Hematopoietic multipotent progenitor cell (in vitro differentiated cells): ENCODE data around the gene CATSPERZ. TPM values are rescaled to one million over a fixed set of nuclear protein-coding genes. Genes with fewer than 3 reads are reported as not detected.
"Not testable (repeated sequence)": the region's sequence is repeated elsewhere in the genome, so short reads cannot be mapped to it uniquely, and the experiment has no call there.

Experiments
- DNase-seq, 3 donors: peaks; one replicate each; pipeline ENCODE4 v3.0.0-alpha.2; 2011 to 2015; ENCODE audit warnings: low read depth in 2 of 3, low spot score in 2 of 3
- total RNA-seq: library from RNA; depleted of rRNA; stranded (reverse); fragments of >200 nt; gene quantifications from one replicate; pipeline ENCODE4 v1.2.3, GENCODE V29; 2012

Gene CATSPERZ
- total RNA-seq, 1 donor: not detected

DNA sequence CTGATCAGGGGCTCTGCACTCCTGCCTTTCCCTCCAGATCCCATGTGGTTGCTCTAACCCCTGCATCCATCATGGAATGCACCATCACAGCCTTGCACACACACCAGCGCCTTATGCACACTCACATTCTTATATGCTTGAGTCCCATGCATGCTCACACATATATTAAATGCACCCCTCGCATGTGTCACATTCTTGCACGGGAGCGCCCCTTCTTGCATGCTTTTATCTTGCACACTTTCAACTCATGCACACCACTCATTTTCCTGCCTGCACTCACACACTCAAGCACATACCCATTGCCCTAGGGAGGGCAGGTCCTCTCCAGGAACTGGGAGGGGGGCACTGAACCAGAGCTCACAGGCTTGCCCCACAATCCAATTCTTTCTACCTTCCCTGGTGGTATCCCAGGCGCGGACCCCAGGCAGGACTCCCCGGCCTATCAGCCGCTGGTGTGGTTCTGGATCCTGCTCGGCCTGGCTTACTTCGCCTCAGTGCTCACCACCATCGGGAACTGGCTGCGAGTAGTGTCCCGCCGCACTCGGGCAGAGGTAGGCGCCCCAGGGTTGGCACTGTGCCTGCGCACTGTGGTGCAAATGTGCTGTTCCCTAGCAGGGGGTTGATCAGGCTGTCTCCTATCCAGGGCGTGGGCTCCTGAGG, 2.3 kb upstream of the CATSPERZ start:
- DNase-seq: peak in 1 of 3 donors; percentile 38

DNA sequence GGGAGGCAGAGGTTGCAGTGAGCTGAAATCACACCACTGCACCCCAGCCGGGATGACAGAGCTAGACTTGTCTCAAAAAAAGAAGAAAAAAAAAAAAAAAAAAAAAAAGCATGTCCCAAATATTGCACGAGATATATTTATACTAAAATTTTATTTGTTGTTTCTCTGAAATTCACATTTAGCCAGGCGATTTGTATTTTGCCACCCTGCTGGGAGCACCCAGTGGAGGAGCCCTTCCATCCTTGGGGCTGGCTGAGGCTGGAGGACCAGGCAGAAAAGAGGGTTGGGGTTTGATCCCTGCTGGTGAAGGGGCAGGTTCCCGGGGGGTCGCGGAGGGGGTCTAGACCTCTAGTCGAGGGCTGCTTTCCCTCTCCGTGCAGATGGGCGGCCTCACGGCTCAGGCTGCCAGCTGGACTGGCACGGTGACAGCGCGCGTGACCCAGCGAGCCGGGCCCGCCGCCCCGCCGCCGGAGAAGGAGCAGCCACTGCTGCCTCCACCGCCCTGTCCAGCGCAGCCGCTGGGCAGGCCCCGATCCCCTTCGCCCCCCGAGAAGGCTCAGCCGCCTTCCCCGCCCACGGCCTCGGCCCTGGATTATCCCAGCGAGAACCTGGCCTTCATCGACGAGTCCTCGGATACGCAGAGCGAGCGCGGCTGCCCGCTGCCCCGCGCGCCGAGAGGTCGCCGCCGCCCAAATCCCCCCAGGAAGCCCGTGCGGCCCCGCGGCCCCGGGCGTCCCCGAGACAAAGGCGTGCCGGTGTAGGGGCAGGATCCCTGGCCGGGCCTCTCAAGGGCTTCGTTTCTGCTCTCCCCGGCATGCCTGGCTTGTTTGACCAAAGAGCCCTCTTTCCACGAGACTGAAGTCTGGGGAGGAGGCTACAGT, 952 bp upstream of the CATSPERZ start:
- peak in 1 of 3 donors; percentile 44 for DNase-seq

DNA sequence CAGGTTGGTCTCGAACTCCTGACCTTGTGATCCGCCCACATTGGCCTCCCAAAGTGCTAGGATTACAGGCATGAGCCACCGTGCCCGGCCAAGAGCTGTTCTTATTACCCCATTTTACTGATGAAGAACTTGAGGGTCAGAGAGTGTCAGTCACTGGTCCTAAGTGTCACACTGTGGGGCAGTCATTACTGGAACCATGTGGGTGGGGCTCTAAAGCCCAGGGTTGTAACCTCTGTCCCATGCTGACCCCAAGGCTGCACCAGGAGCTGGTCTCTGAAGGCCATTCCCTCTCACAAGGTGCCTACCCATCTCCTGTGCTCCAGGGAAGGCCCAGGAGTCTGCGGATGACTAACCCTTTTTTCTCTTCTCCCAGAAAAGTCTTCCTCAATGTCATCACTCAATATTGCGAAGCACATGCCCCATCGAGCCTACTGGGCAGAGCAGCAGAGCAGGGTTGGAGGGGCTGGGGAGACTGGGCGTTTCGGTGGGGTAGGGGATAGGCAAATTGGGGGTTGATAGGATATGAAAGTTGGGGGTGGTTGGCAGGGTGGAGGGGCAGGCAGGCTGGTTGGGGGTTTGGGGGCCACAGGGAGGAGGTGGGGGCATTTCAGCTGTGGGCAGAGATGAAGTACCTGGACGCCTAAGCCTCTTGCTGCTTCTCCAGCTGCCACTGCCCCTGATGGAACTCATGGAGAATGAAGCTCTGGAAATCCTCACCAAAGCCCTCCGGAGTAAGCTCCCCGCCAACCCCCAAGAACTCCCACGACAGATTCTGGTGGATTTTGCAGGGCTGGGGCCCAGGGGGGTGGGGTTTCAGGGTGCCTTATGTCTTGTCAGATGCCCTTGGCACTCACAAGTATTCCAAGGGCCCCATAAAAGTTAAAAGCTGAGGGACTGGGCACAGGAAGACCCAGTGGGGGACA, 3.2 kb downstream of the CATSPERZ start:
- no peak for DNase-seq

- DNase-seq: no peak
Observed at GRCh38 chr11:64304032-64304315, 3.8 kb downstream of the CATSPERZ start.

DNA sequence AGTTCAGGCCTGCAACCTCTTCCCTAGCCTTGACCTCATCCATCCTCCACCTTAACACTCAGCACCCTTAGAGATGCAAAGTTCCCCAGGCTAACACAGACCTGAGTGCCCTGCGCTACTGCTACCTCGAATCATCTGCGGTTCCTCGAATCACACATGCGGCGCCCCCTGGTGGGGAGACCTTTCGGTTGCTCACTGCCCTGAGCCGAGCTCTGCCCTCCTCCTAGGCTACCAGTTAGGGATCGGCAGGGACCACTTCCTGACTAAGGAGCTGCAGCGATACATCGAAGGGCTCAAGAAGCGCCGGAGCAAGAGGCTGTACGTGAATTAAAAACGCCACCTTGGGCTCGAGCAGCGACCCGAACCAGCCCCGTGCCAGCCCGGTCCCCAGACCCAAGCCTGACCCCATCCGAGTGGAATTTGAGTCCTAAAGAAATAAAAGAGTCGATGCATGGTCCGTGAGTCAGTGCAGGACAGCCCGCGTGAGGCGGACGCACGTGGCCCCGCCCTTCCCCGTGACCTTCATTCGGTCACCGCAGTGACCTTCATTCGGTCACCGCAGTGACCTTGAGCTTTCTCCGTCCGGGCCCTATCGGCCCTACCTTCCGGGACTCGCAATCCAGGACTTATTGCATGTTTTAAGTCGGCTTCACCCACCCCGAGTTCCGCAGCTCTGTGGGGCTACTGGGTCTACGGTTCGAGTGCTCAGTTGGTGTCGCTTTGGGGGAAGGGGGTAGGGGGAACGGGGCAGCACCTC, 4.3 kb downstream of the CATSPERZ start:
- peak; percentile 82 to 92 (median 88) for DNase-seq

DNA sequence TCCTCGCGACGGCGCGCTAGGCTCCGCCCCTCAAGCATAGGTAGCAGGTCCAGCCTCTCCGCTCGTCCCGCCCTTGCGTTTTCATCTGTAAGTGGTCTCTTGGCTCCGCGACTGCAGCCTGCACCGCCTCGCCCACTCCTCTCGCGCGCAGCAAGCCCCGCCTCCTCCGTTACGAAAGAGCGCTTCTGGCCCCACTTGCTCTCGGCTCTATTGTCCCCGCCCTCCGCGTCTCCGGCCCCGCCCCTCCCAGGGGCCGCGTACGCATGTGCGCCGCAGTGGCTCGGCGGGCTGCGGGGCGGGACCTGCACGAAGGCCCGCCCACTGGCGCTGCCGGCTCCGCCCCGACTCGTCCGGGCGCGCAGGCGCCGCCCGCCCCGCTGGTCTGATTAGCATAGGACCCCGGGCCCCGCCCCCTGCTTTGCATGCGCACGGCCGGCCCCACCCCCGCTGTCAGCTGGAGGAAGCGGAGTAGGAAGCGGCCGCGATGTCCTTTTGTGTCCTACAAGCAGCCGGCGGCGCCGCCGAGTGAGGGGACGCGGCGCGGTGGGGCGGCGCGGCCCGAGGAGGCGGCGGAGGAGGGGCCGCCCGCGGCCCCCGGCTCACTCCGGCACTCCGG, 5.0 kb downstream of the CATSPERZ start, which contains the start of gene ESRRA:
TSS of gene ESRRA (plus strand) at position 450 of the 616 bp plus-strand sequence. CDS start 1,656 bp downstream, outside the sequence.
- DNase-seq: peak; percentile 98 to 99 (median 99)

DNA sequence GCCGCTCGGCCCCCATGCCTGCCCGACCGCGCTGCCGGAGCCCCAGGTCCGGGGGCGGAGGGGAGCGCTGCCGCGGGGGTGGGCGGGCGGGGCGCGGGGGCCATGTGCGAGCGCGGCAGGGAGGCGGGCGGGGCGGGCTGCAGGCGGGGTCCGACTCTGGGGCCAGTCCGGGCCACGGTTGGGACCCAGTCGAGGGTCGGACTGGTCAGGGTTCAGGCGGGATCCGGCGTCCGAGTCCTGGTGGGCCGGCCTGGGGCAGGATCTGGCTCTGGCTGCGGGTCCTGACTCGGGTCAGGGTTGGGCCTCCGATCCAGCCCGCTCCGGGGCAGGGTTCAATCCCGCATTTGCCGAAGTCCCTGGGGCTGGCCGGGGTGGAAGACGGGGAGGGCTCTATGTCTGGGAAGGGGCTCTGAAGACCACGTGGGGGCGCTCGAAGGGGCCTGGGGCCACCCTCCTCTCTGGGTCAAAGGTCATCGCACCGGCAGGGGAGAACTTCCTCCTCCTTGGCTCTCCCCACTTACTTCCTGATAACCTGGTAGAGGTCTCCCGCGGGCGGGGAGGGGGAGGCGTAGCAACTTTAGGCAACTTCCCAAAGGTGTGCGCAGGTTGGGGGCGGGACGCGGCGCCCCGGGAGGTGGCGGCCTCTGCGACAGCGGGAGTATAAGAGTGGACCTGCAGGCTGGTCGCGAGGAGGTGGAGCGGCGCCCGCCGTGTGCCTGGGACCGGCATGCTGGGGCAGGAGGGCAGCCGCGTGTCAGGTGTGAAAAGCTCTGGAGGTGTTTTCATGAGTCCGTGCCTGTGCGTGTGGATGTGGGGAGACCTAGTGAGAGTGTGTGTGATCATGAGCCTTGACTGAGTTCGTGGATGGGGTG, 5.8 kb downstream of the CATSPERZ start:
- peak in 2 of 3 donors; percentile 62 to 70 for DNase-seq

- no peak for DNase-seq
Observed at GRCh38 chr11:64306563-64306875, 6.4 kb downstream of the CATSPERZ start.

DNA sequence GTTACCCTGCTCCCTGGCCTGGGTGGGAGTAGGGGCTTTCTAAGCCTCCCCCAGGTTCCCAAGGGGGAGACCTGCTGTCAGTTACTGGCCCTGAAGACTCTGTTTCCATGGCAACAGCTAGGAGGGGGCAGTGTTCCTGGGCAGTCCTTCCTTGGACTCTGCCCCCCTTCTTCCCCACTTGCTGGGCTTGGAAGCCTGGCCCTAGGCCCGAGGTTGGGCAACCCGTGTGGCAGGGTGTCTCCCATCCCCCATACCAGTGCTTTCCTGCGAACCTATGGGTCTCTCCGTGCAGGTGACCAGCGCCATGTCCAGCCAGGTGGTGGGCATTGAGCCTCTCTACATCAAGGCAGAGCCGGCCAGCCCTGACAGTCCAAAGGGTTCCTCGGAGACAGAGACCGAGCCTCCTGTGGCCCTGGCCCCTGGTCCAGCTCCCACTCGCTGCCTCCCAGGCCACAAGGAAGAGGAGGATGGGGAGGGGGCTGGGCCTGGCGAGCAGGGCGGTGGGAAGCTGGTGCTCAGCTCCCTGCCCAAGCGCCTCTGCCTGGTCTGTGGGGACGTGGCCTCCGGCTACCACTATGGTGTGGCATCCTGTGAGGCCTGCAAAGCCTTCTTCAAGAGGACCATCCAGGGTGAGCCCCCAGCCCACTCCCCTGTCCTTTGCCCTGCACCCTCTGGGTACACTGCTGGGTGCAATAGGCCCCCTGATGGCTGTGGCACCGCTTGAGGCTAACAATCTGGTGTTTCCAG, 6.9 kb downstream of the CATSPERZ start:
- no peak for DNase-seq

DNA sequence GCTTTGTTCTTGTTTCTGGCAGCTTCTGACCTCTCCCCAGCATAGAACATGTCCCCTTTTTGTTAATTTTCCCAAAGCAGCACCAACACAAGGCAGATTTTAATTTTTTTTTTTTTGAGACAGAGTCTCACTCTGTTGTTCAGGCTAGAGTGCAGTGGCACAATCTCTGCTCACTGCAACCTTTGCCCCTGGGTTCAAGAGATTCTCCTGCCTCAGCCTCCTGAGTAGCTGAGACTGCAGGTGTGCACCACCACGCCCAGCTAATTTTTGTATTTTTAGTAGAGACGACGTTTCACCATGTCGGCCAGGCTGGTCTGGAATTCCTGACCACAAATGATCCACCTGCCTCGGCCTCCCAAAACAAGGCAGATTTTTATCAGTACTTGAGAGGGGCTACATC, 7.6 kb downstream of the CATSPERZ start:
- not testable (repeated sequence) for DNase-seq

DNA sequence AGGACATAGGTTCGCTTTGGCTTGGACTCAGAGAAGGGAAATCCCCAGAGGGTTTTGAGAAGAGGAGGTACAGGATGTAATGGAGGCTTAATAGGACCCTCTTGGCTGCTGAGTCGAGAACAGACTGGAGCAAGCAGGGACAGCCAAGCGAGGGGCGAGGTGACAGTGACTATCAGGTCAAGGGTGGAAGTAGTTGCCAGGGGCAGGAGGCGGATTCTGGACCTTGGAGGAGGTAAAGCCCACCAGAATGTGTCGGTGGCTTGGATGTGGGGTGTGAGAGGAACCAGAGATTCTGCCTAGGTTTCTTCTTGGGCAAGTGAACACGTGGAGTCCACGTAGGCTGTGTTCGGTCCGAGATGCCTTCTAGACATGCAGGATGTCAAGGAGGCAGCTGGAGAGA, 12.8 kb downstream of the CATSPERZ start:
- DNase-seq: no peak

DNA sequence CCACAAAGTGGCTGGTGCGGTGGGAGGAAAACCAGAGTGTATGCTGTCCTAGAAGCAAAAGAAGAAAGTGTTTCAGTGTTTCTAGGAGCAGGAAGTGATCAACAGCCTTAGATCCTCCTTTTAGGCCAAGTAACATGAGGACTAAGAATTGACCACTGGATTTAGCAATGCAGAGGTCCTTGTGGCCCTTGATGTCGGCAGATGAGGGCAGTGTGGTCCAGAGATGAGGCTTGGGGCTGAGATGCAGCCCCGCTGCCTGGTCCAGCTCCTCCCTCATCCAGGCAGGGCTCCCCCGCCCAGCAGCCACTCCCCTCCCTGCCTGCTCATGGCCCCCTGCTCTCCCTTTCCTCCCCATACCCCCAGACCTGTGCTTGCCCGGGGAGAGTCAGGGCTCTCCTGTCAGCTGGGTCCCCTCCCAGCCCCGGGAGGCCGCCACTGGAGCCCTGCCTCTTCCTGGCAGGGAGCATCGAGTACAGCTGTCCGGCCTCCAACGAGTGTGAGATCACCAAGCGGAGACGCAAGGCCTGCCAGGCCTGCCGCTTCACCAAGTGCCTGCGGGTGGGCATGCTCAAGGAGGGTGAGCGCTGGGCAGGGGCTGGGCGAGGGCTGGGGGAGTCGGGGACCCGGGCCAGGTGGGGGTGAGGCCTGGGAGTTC, 13.5 kb downstream of the CATSPERZ start:
- DNase-seq: no peak

DNA sequence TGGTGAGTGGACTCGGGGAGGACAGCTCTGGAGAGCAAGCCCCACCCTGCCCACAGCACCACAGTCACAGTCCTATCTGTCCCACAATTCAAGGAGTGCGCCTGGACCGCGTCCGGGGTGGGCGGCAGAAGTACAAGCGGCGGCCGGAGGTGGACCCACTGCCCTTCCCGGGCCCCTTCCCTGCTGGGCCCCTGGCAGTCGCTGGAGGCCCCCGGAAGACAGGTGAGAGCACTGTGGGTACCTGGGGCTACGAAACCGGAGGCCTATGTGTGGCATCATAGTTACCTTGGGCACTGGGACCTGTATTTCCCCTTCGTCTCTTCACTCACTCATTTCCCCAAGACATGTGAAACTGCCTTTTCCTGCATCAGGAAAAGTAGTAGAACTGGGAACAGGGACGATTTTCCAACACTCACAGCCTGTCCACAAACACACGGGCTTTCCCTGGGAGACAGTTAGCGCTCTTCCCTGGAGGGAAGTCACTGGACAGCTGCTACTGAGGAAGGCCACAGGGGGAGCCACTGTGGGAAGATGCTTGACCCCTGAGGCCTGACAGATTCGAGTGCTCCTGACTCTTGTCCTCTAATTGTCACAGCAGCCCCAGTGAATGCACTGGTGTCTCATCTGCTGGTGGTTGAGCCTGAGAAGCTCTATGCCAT, 14.1 kb downstream of the CATSPERZ start:
- no peak for DNase-seq

DNA sequence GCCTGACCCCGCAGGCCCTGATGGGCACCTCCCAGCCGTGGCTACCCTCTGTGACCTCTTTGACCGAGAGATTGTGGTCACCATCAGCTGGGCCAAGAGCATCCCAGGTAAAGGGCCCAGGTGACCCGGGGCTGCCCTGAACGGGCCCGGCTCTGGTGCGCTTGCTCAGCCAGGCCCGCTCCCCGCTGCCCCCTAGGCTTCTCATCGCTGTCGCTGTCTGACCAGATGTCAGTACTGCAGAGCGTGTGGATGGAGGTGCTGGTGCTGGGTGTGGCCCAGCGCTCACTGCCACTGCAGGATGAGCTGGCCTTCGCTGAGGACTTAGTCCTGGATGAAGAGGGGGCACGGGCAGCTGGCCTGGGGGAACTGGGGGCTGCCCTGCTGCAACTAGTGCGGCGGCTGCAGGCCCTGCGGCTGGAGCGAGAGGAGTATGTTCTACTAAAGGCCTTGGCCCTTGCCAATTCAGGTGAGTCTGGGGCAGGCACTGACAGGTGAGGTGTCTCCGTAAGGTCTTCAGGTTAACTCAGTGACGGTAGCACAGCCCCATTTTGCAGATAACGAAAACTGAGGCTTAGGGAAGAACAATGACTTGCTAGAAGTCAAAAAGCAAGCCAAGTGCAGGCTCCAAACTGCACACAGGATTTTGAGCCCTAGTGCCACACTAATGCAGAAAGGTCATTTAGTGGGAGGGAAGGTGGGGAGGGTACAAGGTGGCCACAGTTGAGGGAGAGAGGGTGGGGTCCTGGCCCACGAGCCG, 14.8 kb downstream of the CATSPERZ start:
- no peak for DNase-seq

DNA sequence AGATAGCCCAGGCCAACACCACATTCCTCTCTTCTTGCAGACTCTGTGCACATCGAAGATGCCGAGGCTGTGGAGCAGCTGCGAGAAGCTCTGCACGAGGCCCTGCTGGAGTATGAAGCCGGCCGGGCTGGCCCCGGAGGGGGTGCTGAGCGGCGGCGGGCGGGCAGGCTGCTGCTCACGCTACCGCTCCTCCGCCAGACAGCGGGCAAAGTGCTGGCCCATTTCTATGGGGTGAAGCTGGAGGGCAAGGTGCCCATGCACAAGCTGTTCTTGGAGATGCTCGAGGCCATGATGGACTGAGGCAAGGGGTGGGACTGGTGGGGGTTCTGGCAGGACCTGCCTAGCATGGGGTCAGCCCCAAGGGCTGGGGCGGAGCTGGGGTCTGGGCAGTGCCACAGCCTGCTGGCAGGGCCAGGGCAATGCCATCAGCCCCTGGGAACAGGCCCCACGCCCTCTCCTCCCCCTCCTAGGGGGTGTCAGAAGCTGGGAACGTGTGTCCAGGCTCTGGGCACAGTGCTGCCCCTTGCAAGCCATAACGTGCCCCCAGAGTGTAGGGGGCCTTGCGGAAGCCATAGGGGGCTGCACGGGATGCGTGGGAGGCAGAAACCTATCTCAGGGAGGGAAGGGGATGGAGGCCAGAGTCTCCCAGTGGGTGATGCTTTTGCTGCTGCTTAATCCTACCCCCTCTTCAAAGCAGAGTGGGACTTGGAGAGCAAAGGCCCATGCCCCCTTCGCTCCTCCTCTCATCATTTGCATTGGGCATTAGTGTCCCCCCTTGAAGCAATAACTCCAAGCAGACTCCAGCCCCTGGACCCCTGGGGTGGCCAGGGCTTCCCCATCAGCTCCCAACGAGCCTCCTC, 15.7 kb downstream of the CATSPERZ start:
- DNase-seq: not testable (repeated sequence)
